ENCODE data around the gene RASAL1. TPM values are rescaled to one million over a fixed set of nuclear protein-coding genes. Genes with fewer than 3 reads are reported as not detected.

Gene RASAL1
- total and polyA plus RNA-seq, 2 donors (not counting 1 experiment from before 2014, with no cell fraction given): 0.10 to 11.0 TPM

DNA sequence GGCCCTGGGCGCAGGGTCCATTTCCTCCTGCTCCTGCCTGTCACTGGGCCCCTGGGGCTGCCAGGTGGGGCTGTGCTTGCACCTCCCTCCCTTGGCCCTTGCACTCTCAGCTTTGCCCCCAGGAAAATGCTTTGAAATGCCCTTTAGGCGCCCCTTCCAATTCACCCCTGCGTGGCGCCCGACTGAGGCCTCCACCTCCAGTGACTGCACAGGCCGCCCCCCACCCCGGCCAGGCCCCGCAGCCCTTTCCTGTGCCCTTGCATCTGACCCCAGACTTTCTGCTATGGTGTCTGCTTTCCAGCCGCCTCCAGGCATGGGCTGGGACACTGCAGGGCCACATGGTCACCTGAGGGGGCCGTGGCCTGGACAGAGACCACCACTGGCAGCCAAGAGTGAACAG lies 32.3 kb upstream of the RASAL1 start:
- Histone ChIP-seq H3K27me3 (replicated peaks in 1 of 4; ENCODE audit: control extremely low read depth in 1 of 4, control insufficient read depth in 3 of 4, insufficient read depth in 4 of 4, low read length in 3 of 4) (no peaks in the 10 kb centered on the region), H3K4me3 (ENCODE audit: control extremely low read depth in 1 of 5, extremely low read depth in 1 of 5, insufficient read depth in 1 of 5, low read depth in 2 of 5, low read length in 4 of 5) (no peak overlapping the region), H3K36me3 (replicated peaks in 1 of 2; ENCODE audit: control extremely low read depth in 1 of 2, control insufficient read depth in 1 of 2, extremely low read depth in 1 of 2, insufficient read depth in 2 of 2, low read length in 1 of 2) (peaks cover 7 to 93% of the 10 kb centered on the region in 2 experiments), H3K79me2 (ENCODE audit: control insufficient read depth, insufficient read depth, low read length) (peaks cover 22% of the 10 kb centered on the region), H3K4me1 (ENCODE audit: control insufficient read depth in 2 of 2, insufficient read depth in 2 of 2, low read length in 2 of 2) (peaks cover 6 to 12% of the 10 kb centered on the region in 2 donors), H3K9me3 (ENCODE audit: control extremely low read depth in 1 of 3, control insufficient read depth in 2 of 3, insufficient read depth in 1 of 3, low read length in 2 of 3) (peaks cover 0 to 1% (median 0%) of the 10 kb centered on the region in 3 donors), H4K20me1 (ENCODE audit: control insufficient read depth, insufficient read depth, low read length, poor library complexity, severe bottlenecking) (peaks cover 47% of the 10 kb centered on the region), H3K9ac (ENCODE audit: low read length) (no peak overlapping the region), H2AFZ (ENCODE audit: insufficient read depth, low read depth, low read length, poor library complexity, severe bottlenecking) (no peak overlapping the region), H3K4me2 (replicated peaks; ENCODE audit: low read depth, low read length, poor library complexity, severe bottlenecking) (no peak overlapping the region), H3K27ac (ENCODE audit: low read length in 2 of 2) (no peak overlapping the region)
- no peak for TF ChIP-seq EZH2 (IDR thresholded peaks at IDR 0.05; ENCODE audit: borderline replicate concordance, insufficient read depth, low read depth, low read length, poor library complexity, severe bottlenecking)
- TF ChIP-seq, protein P1, sequence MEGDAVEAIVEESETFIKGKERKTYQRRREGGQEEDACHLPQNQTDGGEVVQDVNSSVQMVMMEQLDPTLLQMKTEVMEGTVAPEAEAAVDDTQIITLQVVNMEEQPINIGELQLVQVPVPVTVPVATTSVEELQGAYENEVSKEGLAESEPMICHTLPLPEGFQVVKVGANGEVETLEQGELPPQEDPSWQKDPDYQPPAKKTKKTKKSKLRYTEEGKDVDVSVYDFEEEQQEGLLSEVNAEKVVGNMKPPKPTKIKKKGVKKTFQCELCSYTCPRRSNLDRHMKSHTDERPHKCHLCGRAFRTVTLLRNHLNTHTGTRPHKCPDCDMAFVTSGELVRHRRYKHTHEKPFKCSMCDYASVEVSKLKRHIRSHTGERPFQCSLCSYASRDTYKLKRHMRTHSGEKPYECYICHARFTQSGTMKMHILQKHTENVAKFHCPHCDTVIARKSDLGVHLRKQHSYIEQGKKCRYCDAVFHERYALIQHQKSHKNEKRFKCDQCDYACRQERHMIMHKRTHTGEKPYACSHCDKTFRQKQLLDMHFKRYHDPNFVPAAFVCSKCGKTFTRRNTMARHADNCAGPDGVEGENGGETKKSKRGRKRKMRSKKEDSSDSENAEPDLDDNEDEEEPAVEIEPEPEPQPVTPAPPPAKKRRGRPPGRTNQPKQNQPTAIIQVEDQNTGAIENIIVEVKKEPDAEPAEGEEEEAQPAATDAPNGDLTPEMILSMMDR (IDR thresholded peaks at IDR 0.05): no peak
- POLR2A ChIA-PET: no interaction called here
- intact Hi-C loops (cut with micrococcal nuclease): no loop called here
- ATAC-seq (ENCODE audit: low read depth) (no peak), DNase-seq (no peak)
- H3K9me3 Mint-ChIP-seq (ENCODE audit: insufficient read depth): no peaks in the 10 kb centered on the region
- no peak overlapping the region for H3K27ac Mint-ChIP-seq
- no peaks in the 10 kb centered on the region for H3K27me3 Mint-ChIP-seq
- WGBS (ENCODE audit: insufficient coverage): 96% methylated on average over 10 of the region's 10 CpGs
- H3K4me3 Mint-ChIP-seq: no peak overlapping the region
- peaks cover 23% of the 10 kb centered on the region for H3K4me1 Mint-ChIP-seq
- CTCF ChIA-PET: no interaction called here

DNA sequence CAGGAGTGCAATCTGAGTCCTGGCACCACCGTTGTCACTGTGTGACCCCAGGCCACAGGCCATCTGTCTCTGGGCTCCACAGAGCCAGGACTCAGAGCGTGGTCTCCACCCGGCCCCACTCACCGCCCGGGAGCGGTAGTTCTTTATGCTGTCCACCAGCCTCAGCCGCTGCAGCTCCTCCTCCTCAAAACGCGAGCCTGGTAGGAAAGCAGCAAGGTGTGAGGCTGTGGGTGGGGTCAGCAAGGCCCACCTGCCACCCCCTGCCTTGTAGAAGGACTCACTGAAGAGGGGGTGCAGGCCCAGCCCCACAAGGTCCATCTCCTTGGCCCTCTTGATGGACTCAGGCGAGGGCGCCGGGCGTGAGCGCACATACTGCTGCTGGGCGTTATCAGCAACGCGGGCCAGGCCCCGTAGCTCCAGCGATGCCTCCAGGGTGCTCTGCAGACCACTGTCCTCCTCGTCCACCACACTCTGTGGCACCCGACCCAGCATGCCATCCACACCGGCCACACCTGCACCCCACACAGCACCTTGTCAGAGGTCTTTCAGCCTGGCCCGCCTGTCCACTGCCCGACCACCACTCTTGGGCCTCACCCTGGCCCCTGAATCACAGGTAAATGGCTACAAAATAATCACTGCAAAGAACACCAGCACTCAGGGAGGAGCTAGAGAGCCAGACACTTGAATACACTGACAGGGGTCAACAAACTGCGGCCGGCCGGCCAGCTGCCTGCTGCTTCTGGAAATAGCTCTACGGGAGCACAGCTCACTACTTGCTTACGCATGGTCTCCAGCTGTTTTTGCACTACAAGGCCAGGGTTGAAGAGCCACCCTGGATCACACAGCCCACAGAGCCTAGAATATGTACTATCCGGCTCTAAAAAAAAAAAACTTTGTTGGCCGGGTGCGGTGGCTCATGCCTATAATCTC lies 30.2 kb upstream of the RASAL1 start:
- peaks cover 4% of the 10 kb centered on the region for H3K4me1 Mint-ChIP-seq
- H3K79me2 ChIP-seq (ENCODE audit: control insufficient read depth, insufficient read depth, low read length): peaks cover 10% of the 10 kb centered on the region
- no peaks in the 10 kb centered on the region for H3K4me1 ChIP-seq (ENCODE audit: control insufficient read depth in 2 of 2, insufficient read depth in 2 of 2, low read length in 2 of 2)
- no peaks in the 10 kb centered on the region for H3K27me3 ChIP-seq (replicated peaks in 1 of 4; ENCODE audit: control extremely low read depth in 1 of 4, control insufficient read depth in 3 of 4, insufficient read depth in 4 of 4, low read length in 3 of 4)
- no peak overlapping the region for H3K27ac ChIP-seq (ENCODE audit: low read length in 2 of 2)
- no peak overlapping the region for H2AFZ ChIP-seq (ENCODE audit: insufficient read depth, low read depth, low read length, poor library complexity, severe bottlenecking)
- 97% methylated on average over 26 of the region's 32 CpGs for WGBS (ENCODE audit: insufficient coverage)
- ATAC-seq (ENCODE audit: low read depth): no peak
- H3K36me3 ChIP-seq (replicated peaks in 1 of 2; ENCODE audit: control extremely low read depth in 1 of 2, control insufficient read depth in 1 of 2, extremely low read depth in 1 of 2, insufficient read depth in 2 of 2, low read length in 1 of 2): peaks cover 6 to 89% of the 10 kb centered on the region in 2 experiments
- no peak overlapping the region for H3K9ac ChIP-seq (ENCODE audit: low read length)
- H3K4me3 Mint-ChIP-seq: no peak overlapping the region
- no peaks in the 10 kb centered on the region for H3K9me3 Mint-ChIP-seq (ENCODE audit: insufficient read depth)
- POLR2A ChIA-PET: interaction anchor here (0.6 kb wide), 1 partner anchor 29 kb away, joined by 8 read pairs; no protein-coding TSS in a partner anchor
- no peaks in the 10 kb centered on the region for H3K27me3 Mint-ChIP-seq
- DNase-seq: no peak
- peaks cover 0 to 1% (median 0%) of the 10 kb centered on the region in 3 donors for H3K9me3 ChIP-seq (ENCODE audit: control extremely low read depth in 1 of 3, control insufficient read depth in 2 of 3, insufficient read depth in 1 of 3, low read length in 2 of 3)
- no peak overlapping the region for H3K4me2 ChIP-seq (replicated peaks; ENCODE audit: low read depth, low read length, poor library complexity, severe bottlenecking)
- TF ChIP-seq, protein P1 (IDR thresholded peaks at IDR 0.05): no peak
- no peak for TF ChIP-seq EZH2 (IDR thresholded peaks at IDR 0.05; ENCODE audit: borderline replicate concordance, insufficient read depth, low read depth, low read length, poor library complexity, severe bottlenecking)
- CTCF ChIA-PET: interaction anchor here (0.7 to 4.9 kb wide), 5 partner anchors 8 to 118 kb away, joined by 3 to 28 read pairs (median 5); no protein-coding TSS in a partner anchor
- H4K20me1 ChIP-seq (ENCODE audit: control insufficient read depth, insufficient read depth, low read length, poor library complexity, severe bottlenecking): peaks cover 55% of the 10 kb centered on the region
- no peak overlapping the region for H3K4me3 ChIP-seq (ENCODE audit: control extremely low read depth in 1 of 5, extremely low read depth in 1 of 5, insufficient read depth in 1 of 5, low read depth in 2 of 5, low read length in 4 of 5)
- intact Hi-C loops (cut with micrococcal nuclease): no loop called here
- no peak overlapping the region for H3K27ac Mint-ChIP-seq
